Tibial artery (tissue), 4 donors: ENCODE results near the gene SMIM10L2A.

Source experiments
- DNase-seq, 2 donors: peaks; one replicate each; pipeline ENCODE4 v3.0.0-alpha.2; 2019
- H3K27ac ChIP-seq, 2 donors: fragments of 200-600 bp; sonication (generic) in 1 of 2; 1 replicate in 1 of 2; 2 replicates in 1 of 2; pipeline ENCODE4 v1.5.1; 2018 to 2019; ENCODE audit warnings: mild to moderate bottlenecking in 1 of 2
- H3K27me3 ChIP-seq, 2 donors: fragments of 200-600 bp; sonication (generic) in 1 of 2; one replicate each; pipeline versions ENCODE4 v1.5.1 to v1.6.0; 2016 to 2019
- H3K36me3 ChIP-seq, 3 donors: fragments of 200-600 bp; sonication (generic) in 2 of 3; one replicate each; pipeline ENCODE4 v1.5.1; 2016 to 2019; ENCODE audit warnings: mild to moderate bottlenecking in 2 of 3
- H3K4me1 ChIP-seq, 4 donors: fragments of 200-600 bp; sonication (generic) in 2 of 4; 1 replicate in 3 of 4; 2 replicates in 1 of 4; pipeline ENCODE4 v1.5.1; 2016 to 2019
- H3K4me3 ChIP-seq, 2 donors: fragments of 200-600 bp; sonication (generic) in 1 of 2; 1 replicate in 1 of 2; 2 replicates in 1 of 2; pipeline ENCODE4 v1.5.1; 2018 to 2019; ENCODE audit warnings: mild to moderate bottlenecking in 2 of 2
- H3K9me3 ChIP-seq, 3 donors: fragments of 200-600 bp; sonication (generic) in 1 of 3; one replicate each; pipeline ENCODE4 v1.5.1; 2016 to 2019
- intact Hi-C: fragments of 100-400 bp; cut with DNase I; formaldehyde crosslinking; loops from one replicate; pipeline ENCODE4 v1.15.0; 2023; ENCODE audit warnings: low total_unique reads
- TF ChIP-seq, protein P1 (sequence below), 2 experiments: fragments of 200-600 bp in 1 of 2; fragments of 450-650 bp in 1 of 2; IDR thresholded peaks; one replicate each; pipeline ENCODE4 v1.5.1; 2017 to 2019; ENCODE audit warnings: antibody characterized with exemption in 2 of 2, mild to moderate bottlenecking in 1 of 2, moderate library complexity in 1 of 2

Gene SMIM10L2A

DNA sequence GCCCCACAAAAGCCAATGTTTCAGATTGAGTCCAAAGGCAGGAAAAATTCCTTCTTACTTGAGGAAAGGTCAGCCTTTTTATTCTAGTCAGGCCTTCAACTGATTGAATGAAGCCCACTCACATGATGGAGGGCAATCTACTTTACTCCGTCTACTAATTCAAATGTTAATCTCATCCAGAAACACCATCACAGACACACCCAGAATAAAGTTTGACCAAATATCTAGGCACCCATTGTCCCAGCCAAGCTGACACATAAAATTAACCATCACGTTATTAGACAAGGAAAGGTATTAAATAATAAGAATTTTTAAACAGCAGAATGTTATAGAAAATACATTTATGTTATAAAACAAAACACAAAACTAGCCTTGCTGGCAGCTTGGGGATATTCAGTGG lies 32.9 kb upstream of the SMIM10L2A start:
- Histone ChIP-seq H3K4me3 (no peak overlapping the region), H3K27me3 (no peaks in the 10 kb centered on the region), H3K4me1 (no peaks in the 10 kb centered on the region), H3K36me3 (no peaks in the 10 kb centered on the region), H3K9me3 (no peaks in the 10 kb centered on the region), H3K27ac (no peak overlapping the region)
- TF ChIP-seq, protein P1, sequence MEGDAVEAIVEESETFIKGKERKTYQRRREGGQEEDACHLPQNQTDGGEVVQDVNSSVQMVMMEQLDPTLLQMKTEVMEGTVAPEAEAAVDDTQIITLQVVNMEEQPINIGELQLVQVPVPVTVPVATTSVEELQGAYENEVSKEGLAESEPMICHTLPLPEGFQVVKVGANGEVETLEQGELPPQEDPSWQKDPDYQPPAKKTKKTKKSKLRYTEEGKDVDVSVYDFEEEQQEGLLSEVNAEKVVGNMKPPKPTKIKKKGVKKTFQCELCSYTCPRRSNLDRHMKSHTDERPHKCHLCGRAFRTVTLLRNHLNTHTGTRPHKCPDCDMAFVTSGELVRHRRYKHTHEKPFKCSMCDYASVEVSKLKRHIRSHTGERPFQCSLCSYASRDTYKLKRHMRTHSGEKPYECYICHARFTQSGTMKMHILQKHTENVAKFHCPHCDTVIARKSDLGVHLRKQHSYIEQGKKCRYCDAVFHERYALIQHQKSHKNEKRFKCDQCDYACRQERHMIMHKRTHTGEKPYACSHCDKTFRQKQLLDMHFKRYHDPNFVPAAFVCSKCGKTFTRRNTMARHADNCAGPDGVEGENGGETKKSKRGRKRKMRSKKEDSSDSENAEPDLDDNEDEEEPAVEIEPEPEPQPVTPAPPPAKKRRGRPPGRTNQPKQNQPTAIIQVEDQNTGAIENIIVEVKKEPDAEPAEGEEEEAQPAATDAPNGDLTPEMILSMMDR (IDR thresholded peaks at IDR 0.05): no peak
- DNase-seq: no peak
- intact Hi-C loops: no loop called here

DNA sequence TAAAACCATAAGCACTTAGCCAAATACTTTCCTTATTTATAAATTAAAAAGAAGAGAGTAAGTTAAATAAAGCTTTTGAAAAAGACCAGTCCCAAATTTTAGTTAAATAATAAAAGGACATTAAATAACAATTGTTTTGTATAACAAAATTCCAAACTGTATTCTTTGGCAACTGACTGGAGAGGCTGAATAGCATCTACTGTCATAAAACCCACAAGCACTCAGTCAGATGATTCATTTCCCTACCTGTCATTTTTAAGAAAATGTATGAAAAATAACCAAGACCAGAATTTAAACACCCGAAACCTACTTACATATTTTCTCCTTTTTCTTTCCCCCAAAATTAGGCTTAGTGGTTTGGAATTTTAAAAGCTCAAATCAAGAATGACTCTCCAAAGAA lies 32.5 kb upstream of the SMIM10L2A start:
- no peaks in the 10 kb centered on the region for H3K4me1 ChIP-seq
- DNase-seq: no peak
- TF ChIP-seq, protein P1 (IDR thresholded peaks at IDR 0.05): no peak
- H3K9me3 ChIP-seq: no peaks in the 10 kb centered on the region
- H3K4me3 ChIP-seq: no peak overlapping the region
- H3K27me3 ChIP-seq: no peaks in the 10 kb centered on the region
- intact Hi-C loops: no loop called here
- H3K27ac ChIP-seq: no peak overlapping the region
- no peaks in the 10 kb centered on the region for H3K36me3 ChIP-seq

DNA sequence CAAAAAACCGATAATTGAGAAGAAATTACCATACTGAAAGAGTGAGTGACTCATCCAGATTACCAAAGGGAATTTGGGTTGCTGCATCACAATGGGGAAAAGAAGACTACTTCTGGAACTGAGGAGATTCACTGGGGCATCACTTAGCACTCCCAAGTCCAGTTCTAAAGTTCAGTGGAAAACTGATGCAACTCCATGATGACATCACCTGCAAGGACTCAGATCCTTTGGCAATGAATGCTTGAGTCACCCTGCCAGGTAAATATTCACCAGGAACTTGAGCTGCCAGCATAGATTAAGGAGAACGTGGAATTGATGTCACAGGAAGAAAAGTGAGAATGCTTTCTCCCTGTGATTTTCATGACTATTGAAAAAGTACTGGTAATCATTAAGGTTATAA lies 32.0 kb upstream of the SMIM10L2A start:
- Histone ChIP-seq H3K4me1 (no peaks in the 10 kb centered on the region), H3K36me3 (no peaks in the 10 kb centered on the region), H3K27ac (no peak overlapping the region), H3K9me3 (no peaks in the 10 kb centered on the region), H3K27me3 (no peaks in the 10 kb centered on the region), H3K4me3 (no peak overlapping the region)
- no peak for DNase-seq
- TF ChIP-seq, protein P1 (IDR thresholded peaks at IDR 0.05): no peak
- intact Hi-C loops: no loop called here

DNA sequence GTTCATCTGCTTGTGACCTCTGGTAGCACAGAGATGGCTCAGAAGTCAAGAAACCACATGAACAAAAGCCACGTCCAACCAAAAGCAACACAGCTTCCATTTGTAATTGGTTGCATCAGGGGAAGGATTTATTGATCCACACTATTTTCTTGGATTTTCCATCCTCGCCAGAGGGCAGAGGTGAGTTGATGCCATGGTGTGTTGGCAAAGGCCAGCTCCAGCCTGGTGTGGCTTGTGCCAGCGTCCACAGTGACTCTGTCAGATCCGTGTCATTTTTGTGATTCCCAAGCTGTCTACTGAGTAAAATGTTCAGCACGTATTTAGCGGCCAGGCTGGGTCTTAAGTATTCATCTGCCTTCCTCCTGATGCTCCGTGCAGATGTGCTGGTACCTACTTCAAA lies 30.0 kb upstream of the SMIM10L2A start:
- H3K36me3 ChIP-seq: no peaks in the 10 kb centered on the region
- TF ChIP-seq, protein P1 (IDR thresholded peaks at IDR 0.05): no peak
- no peak for DNase-seq
- no peaks in the 10 kb centered on the region for H3K27me3 ChIP-seq
- H3K4me3 ChIP-seq: no peak overlapping the region
- no peak overlapping the region for H3K27ac ChIP-seq
- intact Hi-C loops: no loop called here
- H3K4me1 ChIP-seq: no peaks in the 10 kb centered on the region
- no peaks in the 10 kb centered on the region for H3K9me3 ChIP-seq

DNA sequence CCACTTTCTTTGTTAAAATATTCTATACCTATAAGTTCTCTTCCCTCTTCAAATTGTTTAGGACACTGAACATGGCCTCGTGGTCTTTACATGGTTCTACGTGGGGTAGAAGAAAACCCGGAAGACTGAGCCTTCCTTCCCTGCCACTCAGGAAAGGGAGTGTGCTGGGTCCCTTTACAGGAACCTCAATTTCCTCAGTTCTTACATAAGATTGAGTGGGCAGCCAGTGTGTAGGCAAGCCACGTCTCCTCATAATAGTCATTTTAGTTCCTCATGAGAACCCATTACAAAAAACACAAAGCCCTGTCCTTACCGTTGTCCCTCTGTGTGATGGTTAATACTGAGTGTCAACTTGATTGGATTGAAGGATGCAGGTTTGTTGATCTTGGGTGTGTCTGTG lies 28.7 kb upstream of the SMIM10L2A start:
- no peak overlapping the region for H3K4me3 ChIP-seq
- DNase-seq: no peak
- H3K9me3 ChIP-seq: no peaks in the 10 kb centered on the region
- no peaks in the 10 kb centered on the region for H3K4me1 ChIP-seq
- H3K36me3 ChIP-seq: no peaks in the 10 kb centered on the region
- no peak overlapping the region for H3K27ac ChIP-seq
- intact Hi-C loops: no loop called here
- H3K27me3 ChIP-seq: no peaks in the 10 kb centered on the region
- TF ChIP-seq, protein P1 (IDR thresholded peaks at IDR 0.05): no peak

DNA sequence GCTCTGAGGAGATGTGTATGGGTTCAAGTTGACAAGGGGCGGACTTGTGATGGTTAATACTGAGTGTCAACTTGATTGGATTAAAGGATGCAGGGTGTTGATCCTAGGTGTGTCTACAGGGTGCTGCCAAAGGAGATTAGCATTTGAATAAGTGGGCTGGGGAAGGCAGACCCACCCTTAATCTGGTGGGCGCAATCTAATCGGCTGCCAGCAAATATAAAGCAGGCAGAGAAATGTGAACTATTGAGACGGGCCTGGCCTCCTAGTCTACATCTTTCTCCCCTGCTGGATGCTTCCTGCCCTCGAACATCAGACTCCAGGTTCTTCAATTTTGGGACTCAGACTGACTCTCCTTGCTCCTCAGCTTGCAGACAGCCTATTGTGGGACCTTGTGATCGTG lies 26.7 kb upstream of the SMIM10L2A start:
- Histone ChIP-seq H3K9me3 (no peaks in the 10 kb centered on the region), H3K27ac (no peak overlapping the region), H3K36me3 (no peaks in the 10 kb centered on the region), H3K27me3 (no peaks in the 10 kb centered on the region), H3K4me1 (no peaks in the 10 kb centered on the region), H3K4me3 (no peak overlapping the region)
- DNase-seq: no peak
- intact Hi-C loops: no loop called here
- TF ChIP-seq, protein P1 (IDR thresholded peaks at IDR 0.05): no peak
